Measurements from ENCODE around the gene NR4A2. TPM values are rescaled to one million over a fixed set of nuclear protein-coding genes. Genes with fewer than 3 reads are reported as not detected.
A peak's percentile ranks its signal among the peaks of the same experiment; 100 is the strongest.

Gene NR4A2
- polyA plus RNA-seq (2012; ENCODE audit: low read depth, missing spikeins), result 2.4 TPM

DNA sequence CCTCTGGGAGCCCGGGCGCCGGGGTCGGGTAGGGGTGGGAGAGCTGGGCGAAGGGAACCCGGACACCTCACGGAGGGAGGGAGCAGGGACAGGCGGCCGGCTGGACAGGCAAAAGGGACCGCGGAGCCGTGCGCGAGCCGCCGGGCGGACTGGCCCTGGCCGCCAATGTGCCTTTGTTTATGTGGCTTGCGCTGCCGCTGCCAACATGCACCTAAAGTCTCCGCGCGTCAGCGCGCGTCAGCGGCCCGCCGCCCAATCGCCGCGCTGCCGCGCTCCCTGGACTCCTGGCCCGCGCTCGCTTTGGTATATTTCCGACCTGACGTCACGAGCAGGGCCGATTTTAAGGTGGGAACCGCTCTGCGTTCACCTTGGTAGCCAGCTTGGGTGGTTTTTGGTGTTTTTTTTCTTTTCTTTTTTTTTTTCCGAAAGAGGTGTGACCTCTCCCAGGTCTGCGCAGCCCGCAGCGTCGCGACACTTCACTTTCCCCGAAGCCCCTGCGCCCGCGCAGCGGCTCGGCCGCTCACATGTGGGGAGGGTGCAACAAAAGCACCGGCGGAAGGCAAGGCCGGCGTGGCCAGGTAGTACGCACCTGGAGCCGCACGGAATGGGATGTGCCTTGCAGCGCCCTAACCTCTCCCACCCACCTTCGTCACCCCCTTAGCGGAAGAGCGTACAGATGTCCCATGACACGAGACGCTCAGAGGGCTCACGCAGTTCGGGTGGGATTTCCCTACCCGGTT lies at the start of gene NR4A2:
TSS of gene NR4A2 (minus strand) at position 188 of the 740 bp plus-strand sequence. CDS start 2,535 bp downstream, outside the sequence.
- no peak for TF ChIP-seq POLR2A (IDR thresholded peaks at IDR 0.05; ENCODE audit: low read depth, low read length)
- 0 out of 2 replicates have a peak, but pooled peaks have one; percentile 18 for TF ChIP-seq TAF1 (IDR thresholded peaks at IDR 0.05; ENCODE audit: low read depth, low read length)
- peak; percentile 78 for FAIRE-seq
- peak; percentile 78 for DNase-seq (ENCODE audit: insufficient read length, low spot score)

DNA sequence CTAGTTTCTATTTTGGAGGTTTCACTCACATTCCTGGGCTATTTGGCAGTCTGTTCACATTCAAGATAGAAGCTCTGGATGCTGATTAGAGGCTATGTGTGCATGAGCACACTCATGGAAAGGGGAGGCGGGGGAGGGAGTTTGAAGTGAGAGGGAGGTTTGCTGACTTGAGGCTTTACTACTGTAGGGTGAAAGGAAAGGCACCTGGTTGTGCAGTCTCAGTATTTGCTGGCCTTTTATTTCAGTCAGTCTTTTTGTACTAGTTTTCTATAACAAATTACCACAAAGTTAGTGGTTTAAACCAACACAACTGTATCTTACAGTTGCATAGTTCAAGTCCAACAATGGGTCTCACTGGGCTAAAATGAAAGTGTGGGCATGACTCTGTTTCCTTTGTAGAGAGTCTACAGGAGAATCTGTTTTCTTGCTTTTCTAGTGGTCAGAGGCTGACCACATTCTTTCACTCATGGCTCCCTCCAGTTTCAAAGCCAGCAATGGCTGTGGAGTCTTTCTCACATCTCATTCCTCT lies 47.7 kb upstream of the NR4A2 start:
- FAIRE-seq (peak; percentile 86), DNase-seq (ENCODE audit: insufficient read length, low spot score) (no peak)
- no peak for TF ChIP-seq POLR2AphosphoS5 (IDR thresholded peaks at IDR 0.05; ENCODE audit: low read depth, low read length)

DNA sequence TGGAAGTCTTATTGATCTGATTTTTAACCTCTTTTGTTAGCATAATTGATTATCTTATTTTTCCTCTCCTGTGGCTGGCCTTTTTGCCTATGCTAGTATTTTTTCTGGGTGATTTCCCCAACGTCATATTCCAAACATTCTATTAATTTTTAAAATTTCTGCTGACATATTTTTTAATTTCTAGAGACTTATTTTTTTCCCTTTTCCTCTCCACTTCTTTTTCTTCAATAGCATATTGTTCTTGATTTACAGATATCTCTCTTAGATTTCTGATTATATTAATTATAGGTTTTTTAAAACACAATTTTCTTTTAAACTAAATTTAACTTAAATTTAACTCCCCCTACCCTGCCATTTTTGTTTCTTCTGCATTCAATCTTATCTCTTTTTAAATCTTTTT lies 47.2 kb upstream of the NR4A2 start:
- DNase-seq (ENCODE audit: insufficient read length, low spot score), result no peak
- TF ChIP-seq POLR2AphosphoS5 (IDR thresholded peaks at IDR 0.05; ENCODE audit: low read depth, low read length), result no peak
- no peak for TF ChIP-seq SPI1 (IDR thresholded peaks at IDR 0.05; ENCODE audit: low read depth, low read length)
- no peak for TF ChIP-seq PAX5 (IDR thresholded peaks at IDR 0.05; ENCODE audit: insufficient read depth, low read length, severe bottlenecking)
- TF ChIP-seq TAF1 (IDR thresholded peaks at IDR 0.05; ENCODE audit: low read depth, low read length), result no peak
- no peak for TF ChIP-seq POU2F2 (IDR thresholded peaks at IDR 0.05; ENCODE audit: low read depth, low read length)
- no peak for TF ChIP-seq POLR2A (IDR thresholded peaks at IDR 0.05; ENCODE audit: low read depth, low read length)
- FAIRE-seq, result no peak

DNA sequence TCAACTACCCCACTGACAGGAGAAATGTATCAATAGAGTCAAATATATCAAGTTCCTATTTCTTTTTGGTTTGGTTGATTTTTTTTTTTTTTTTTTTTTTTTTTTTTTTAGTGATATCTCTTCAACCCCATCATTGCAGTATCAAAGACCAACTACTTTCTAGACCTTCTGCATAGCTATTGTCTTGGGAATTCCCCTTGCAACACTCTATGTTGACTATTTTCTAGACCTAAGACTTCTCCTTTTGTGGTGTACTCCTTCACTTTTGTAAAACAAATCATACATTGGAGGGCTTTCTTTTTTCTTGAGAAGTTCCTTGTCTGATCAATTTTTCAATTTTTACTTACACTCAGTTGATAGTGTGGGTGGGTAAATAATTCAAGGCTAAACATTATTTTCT lies 46.5 kb upstream of the NR4A2 start:
- TF ChIP-seq POLR2AphosphoS5 (IDR thresholded peaks at IDR 0.05; ENCODE audit: low read depth, low read length) (no peak), SPI1 (IDR thresholded peaks at IDR 0.05; ENCODE audit: low read depth, low read length) (peak; percentile 68), PAX5 (IDR thresholded peaks at IDR 0.05; ENCODE audit: insufficient read depth, low read length, severe bottlenecking) (no peak), POLR2A (IDR thresholded peaks at IDR 0.05; ENCODE audit: low read depth, low read length) (no peak)
- no peak for DNase-seq (ENCODE audit: insufficient read length, low spot score)
- FAIRE-seq, result no peak

DNA sequence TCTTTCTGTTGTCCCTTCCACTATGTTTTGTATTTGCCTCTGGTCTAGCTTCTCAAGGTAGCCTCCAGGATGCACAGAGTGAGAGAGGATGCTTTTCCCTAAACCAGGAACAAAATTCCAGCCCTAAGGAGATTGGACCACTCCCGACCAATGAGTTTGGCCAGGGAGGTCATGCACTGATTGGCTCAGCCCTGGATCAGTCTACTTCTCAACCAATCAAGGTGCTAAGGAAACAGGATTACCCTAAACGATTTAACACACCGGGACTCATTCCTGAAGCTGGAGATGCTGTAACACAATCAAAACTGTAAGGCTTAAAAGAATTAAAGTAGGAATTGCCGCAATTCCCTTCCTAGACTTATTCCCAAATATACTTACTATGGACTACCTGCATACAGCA lies 34.2 kb upstream of the NR4A2 start:
- FAIRE-seq, result no peak

DNA sequence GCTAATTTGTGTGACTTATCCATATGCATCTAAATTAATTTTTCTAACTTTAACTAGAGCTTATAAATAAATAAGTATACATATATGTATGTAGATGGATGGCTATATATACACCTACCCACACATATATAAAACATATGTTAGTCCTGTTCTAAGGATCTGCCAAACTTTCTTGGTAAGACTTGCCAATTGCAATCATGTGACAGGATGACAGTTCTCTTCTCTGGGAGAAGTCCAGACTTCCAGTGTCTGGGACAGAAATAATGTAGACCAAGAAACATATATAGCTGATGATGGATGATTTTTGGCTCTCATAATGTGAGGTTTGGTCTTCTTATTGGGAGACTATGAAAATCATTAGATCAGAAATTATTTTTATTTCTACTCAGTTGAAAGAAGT lies 30.6 kb upstream of the NR4A2 start:
- TF ChIP-seq SPI1 (IDR thresholded peaks at IDR 0.05; ENCODE audit: low read depth, low read length) (no peak), PAX5 (IDR thresholded peaks at IDR 0.05; ENCODE audit: insufficient read depth, low read length, severe bottlenecking) (no peak), POLR2AphosphoS5 (IDR thresholded peaks at IDR 0.05; ENCODE audit: low read depth, low read length) (no peak), POU2F2 (IDR thresholded peaks at IDR 0.05; ENCODE audit: low read depth, low read length) (no peak), POLR2A (IDR thresholded peaks at IDR 0.05; ENCODE audit: low read depth, low read length) (no peak), TAF1 (IDR thresholded peaks at IDR 0.05; ENCODE audit: low read depth, low read length) (no peak)
- no peak for FAIRE-seq
- no peak for DNase-seq (ENCODE audit: insufficient read length, low spot score)

More for the DNA sequence above, 34.2 kb upstream of the NR4A2 start:
- DNase-seq (ENCODE audit: insufficient read length, low spot score), result no peak
- TF ChIP-seq POLR2AphosphoS5 (IDR thresholded peaks at IDR 0.05; ENCODE audit: low read depth, low read length) (no peak), POU2F2 (IDR thresholded peaks at IDR 0.05; ENCODE audit: low read depth, low read length) (no peak), POLR2A (IDR thresholded peaks at IDR 0.05; ENCODE audit: low read depth, low read length) (no peak), PAX5 (IDR thresholded peaks at IDR 0.05; ENCODE audit: insufficient read depth, low read length, severe bottlenecking) (no peak), TAF1 (IDR thresholded peaks at IDR 0.05; ENCODE audit: low read depth, low read length) (no peak)

DNA sequence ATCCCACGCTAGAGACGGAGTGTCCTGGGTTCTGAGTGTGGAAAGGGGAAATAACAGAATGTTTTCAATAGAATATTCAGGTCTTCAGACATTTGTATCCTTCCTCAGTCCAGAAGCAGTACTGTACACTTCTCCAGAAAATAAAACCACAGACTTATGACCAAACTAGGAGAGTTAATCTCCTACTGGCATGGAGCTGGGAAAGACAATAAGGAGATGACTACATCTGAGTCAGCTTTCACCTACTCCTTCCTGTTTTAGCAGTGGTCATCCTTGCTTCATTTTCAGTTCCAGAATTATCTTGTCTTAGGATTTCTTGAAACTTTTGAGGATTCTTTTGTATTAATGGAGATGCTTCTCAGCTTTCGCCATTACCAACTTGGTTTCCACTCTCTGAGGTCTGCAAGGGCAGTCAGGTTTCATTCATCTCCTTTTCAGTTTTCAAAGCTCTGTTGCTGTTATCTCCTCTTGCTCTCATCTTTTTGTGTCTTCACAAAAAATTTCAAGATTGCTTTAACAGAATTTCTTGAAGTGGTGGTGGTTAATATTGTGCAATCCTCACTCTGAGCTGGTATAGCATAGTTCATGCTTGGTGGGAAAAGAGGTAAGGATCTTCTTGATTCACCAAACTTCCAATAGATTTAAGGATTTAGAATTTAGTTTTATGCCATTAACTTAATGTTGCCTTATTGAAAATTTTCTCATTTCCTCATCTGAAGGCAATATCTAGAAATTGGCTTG lies 23.7 kb upstream of the NR4A2 start:
- TF ChIP-seq PAX5 (IDR thresholded peaks at IDR 0.05; ENCODE audit: insufficient read depth, low read length, severe bottlenecking) (no peak), POU2F2 (IDR thresholded peaks at IDR 0.05; ENCODE audit: low read depth, low read length) (no peak), POLR2A (IDR thresholded peaks at IDR 0.05; ENCODE audit: low read depth, low read length) (no peak), SPI1 (IDR thresholded peaks at IDR 0.05; ENCODE audit: low read depth, low read length) (no peak), POLR2AphosphoS5 (IDR thresholded peaks at IDR 0.05; ENCODE audit: low read depth, low read length) (no peak), TAF1 (IDR thresholded peaks at IDR 0.05; ENCODE audit: low read depth, low read length) (no peak)
- peak; percentile 26 for FAIRE-seq
- no peak for DNase-seq (ENCODE audit: insufficient read length, low spot score)

DNA sequence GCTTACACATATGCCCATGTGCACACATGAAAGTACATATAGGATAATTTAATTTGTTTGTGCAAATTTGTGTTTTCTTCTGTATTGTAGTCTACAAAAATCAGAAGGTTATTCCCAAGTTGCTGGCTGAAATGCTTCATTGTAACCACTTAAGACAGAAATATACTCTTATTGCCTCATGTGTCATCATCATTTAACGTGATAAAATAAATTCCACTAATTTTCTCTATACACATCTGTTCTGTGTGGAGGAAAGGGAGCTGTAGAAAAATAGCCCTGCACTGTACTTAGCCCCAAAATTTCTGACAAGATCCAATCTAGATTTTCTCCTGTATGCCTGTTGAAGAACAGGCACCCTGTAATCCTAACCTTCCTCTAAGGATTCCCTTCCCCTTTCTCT lies 20.4 kb upstream of the NR4A2 start:
- no peak for FAIRE-seq
- no peak for TF ChIP-seq SPI1 (IDR thresholded peaks at IDR 0.05; ENCODE audit: low read depth, low read length)
- TF ChIP-seq POU2F2 (IDR thresholded peaks at IDR 0.05; ENCODE audit: low read depth, low read length), result no peak
- TF ChIP-seq POLR2AphosphoS5 (IDR thresholded peaks at IDR 0.05; ENCODE audit: low read depth, low read length), result no peak
- TF ChIP-seq PAX5 (IDR thresholded peaks at IDR 0.05; ENCODE audit: insufficient read depth, low read length, severe bottlenecking), result no peak
- TF ChIP-seq TAF1 (IDR thresholded peaks at IDR 0.05; ENCODE audit: low read depth, low read length), result no peak
- TF ChIP-seq POLR2A (IDR thresholded peaks at IDR 0.05; ENCODE audit: low read depth, low read length), result no peak
- no peak for DNase-seq (ENCODE audit: insufficient read length, low spot score)

DNA sequence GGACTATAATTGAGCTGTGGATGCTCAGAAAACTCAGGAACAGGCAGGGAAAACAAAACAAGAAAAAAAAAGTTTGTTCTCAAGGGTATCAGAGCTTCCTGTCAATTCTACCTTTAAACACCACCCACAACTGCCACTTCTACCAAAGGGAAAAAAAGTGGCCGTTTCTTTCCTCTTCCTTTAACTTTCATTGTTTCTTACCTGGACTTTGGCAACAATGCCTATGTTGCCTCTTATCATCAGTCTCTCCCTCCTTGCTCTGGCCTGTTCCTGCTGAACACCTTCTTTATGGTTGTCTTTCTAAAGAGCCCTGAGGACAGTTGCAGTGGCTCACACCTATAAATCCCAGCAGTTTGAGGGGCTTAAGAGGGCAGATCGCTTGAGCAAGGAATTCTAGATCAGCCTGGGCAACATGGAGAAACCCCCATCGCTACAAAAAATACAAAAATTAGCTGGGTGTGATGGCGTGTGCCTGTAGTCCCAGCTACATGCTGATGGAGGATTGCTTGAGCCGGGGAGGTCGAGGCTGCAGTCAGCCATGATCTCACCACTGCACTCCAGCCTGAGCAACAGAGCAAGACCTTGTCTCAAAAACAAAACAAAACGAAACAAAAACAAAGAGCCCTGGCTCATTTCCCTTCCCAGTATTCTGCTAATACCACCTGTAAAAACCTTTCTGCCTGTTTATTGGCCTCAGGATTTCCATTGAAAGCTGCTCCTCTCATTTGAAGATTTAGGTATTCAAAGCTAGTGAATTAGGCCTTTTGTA lies 18.0 kb upstream of the NR4A2 start:
- TF ChIP-seq PAX5 (IDR thresholded peaks at IDR 0.05; ENCODE audit: insufficient read depth, low read length, severe bottlenecking) (no peak), POLR2A (IDR thresholded peaks at IDR 0.05; ENCODE audit: low read depth, low read length) (no peak), POU2F2 (IDR thresholded peaks at IDR 0.05; ENCODE audit: low read depth, low read length) (no peak), TAF1 (IDR thresholded peaks at IDR 0.05; ENCODE audit: low read depth, low read length) (no peak), POLR2AphosphoS5 (IDR thresholded peaks at IDR 0.05; ENCODE audit: low read depth, low read length) (no peak), SPI1 (IDR thresholded peaks at IDR 0.05; ENCODE audit: low read depth, low read length) (no peak)
- DNase-seq (ENCODE audit: insufficient read length, low spot score) (no peak), FAIRE-seq (peak; percentile 13)

All from GM12891 (cell line).